ENCODE results near the gene ABLIM3.

Gene ABLIM3

DNA sequence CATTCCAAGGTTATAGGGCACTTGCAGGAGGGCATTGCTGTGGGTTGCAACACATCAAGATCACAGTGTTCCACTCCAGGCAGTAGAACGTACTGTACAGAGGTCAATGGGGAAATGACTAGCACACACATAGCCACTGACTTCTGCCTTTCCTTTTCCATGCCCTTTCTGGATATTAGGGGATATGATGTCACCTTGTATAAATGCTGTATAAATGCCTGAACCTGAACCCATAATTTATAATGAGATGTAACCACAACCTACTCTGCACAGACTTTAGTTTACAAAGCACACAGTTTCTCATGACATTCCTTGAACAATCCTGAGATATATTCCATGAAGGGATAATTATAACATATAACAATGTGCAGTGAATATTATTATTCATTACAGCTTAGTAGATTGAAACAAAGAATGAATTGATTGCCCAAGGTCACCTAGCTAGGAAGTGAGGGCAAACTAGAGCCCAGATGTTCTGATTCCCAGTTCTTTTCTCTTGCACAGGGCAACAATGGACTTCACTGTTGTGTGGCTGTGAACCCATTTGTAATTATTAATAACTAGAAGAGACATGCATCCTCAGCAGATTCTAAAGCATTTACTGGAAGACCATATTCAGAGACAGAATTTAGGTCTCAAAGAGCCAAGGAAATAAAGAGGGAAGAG is 5.6 kb upstream of the ABLIM3 start:
- TF ChIP-seq, protein P1, sequence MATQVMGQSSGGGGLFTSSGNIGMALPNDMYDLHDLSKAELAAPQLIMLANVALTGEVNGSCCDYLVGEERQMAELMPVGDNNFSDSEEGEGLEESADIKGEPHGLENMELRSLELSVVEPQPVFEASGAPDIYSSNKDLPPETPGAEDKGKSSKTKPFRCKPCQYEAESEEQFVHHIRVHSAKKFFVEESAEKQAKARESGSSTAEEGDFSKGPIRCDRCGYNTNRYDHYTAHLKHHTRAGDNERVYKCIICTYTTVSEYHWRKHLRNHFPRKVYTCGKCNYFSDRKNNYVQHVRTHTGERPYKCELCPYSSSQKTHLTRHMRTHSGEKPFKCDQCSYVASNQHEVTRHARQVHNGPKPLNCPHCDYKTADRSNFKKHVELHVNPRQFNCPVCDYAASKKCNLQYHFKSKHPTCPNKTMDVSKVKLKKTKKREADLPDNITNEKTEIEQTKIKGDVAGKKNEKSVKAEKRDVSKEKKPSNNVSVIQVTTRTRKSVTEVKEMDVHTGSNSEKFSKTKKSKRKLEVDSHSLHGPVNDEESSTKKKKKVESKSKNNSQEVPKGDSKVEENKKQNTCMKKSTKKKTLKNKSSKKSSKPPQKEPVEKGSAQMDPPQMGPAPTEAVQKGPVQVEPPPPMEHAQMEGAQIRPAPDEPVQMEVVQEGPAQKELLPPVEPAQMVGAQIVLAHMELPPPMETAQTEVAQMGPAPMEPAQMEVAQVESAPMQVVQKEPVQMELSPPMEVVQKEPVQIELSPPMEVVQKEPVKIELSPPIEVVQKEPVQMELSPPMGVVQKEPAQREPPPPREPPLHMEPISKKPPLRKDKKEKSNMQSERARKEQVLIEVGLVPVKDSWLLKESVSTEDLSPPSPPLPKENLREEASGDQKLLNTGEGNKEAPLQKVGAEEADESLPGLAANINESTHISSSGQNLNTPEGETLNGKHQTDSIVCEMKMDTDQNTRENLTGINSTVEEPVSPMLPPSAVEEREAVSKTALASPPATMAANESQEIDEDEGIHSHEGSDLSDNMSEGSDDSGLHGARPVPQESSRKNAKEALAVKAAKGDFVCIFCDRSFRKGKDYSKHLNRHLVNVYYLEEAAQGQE (IDR thresholded peaks at IDR 0.05; ENCODE audit: low read depth), result no peak
- TF ChIP-seq TCF12 (IDR thresholded peaks at IDR 0.05; ENCODE audit: low read depth), result no peak
- TF ChIP-seq, protein P2, sequence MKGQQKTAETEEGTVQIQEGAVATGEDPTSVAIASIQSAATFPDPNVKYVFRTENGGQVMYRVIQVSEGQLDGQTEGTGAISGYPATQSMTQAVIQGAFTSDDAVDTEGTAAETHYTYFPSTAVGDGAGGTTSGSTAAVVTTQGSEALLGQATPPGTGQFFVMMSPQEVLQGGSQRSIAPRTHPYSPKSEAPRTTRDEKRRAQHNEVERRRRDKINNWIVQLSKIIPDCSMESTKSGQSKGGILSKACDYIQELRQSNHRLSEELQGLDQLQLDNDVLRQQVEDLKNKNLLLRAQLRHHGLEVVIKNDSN (IDR thresholded peaks at IDR 0.05), result no peak
- TF ChIP-seq RAD21 (IDR thresholded peaks at IDR 0.05; ENCODE audit: low read depth), result no peak
- no peak for TF ChIP-seq TEAD4 (IDR thresholded peaks at IDR 0.05)
- no peak for TF ChIP-seq YY1 (IDR thresholded peaks at IDR 0.05; ENCODE audit: low read depth)

DNA sequence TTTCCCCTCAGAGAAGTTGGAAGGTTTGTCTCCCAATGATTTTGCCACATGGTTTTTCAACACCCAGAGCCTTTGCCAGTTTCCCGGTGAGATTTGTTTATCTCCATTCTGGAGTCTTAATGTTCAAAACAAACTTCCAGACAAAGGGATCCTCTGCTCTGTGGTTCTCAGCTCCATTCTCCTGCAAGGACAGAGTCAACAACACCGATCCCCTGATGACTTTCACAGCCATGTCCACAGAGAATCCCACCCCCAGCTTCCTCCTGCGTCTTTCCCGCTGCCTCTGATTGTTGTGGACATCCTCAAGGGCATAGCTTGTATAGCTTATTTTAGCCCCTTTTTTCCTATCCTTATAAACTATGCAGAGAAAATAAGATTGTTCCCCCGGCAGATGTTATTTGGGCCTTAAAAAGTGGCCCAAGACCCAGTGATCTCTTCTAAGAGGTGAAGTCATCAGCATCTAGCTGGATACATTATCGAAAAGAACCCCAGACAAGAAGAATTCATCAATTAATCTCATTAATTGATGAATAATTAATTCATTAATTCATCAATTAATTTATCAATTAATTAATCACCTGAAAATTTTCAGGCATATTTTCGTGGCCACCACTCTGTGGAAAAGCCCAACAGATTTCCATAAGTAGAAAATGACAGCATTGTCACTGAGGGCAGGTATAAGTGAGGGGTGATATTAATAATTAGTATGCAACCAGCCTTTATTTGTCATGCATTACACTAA is 2.9 kb upstream of the ABLIM3 start:
- TF ChIP-seq, protein P3, sequence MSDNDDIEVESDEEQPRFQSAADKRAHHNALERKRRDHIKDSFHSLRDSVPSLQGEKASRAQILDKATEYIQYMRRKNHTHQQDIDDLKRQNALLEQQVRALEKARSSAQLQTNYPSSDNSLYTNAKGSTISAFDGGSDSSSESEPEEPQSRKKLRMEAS (IDR thresholded peaks at IDR 0.05), result no peak
- TF ChIP-seq CREB1 (IDR thresholded peaks at IDR 0.05; ENCODE audit: low read depth), result no peak
- no peak for TF ChIP-seq RAD21 (IDR thresholded peaks at IDR 0.05; ENCODE audit: low read depth)
- no peak for TF ChIP-seq TAF1 (IDR thresholded peaks at IDR 0.05; ENCODE audit: low read depth)

DNA sequence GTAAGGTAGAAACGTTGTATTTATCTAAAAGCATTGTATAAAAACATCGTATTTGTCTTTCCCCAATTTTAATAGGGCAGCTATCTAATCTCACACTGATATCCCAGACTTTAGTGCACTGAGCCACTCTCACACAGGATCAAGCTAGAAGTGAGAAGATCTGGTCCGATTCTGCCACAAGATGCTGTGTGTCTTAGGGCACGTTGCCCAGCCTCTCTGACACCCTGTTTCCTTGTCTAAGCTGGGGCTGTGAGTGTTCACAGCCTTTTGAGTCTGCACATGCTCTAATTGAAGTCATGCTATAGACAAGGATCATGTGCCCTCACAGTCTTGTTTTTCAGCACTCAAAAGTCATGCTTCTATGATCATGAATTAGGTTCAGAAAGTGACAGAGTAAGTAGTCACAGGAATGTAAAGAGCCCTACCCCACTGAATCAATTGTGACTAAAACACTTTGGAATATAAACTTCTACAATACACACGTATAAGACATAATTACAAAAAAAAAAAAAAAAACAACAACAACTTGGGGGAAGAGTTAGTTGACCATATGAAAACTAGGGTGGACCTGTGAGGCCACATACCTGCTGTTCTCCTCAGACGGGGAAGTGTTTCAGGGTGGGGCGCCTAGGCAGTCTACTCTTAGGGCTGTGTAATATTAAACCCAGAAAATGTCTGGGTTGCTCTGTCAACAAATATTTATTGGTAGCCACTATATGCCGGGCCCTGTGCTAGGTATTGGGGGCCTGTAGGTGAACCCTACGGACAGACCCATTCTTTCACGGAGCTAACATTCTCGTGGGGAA is 893 bp upstream of the ABLIM3 start:
- TF ChIP-seq TAF1 (IDR thresholded peaks at IDR 0.05; ENCODE audit: low read depth), result no peak
- TF ChIP-seq CREB1 (IDR thresholded peaks at IDR 0.05; ENCODE audit: low read depth), result no peak

DNA sequence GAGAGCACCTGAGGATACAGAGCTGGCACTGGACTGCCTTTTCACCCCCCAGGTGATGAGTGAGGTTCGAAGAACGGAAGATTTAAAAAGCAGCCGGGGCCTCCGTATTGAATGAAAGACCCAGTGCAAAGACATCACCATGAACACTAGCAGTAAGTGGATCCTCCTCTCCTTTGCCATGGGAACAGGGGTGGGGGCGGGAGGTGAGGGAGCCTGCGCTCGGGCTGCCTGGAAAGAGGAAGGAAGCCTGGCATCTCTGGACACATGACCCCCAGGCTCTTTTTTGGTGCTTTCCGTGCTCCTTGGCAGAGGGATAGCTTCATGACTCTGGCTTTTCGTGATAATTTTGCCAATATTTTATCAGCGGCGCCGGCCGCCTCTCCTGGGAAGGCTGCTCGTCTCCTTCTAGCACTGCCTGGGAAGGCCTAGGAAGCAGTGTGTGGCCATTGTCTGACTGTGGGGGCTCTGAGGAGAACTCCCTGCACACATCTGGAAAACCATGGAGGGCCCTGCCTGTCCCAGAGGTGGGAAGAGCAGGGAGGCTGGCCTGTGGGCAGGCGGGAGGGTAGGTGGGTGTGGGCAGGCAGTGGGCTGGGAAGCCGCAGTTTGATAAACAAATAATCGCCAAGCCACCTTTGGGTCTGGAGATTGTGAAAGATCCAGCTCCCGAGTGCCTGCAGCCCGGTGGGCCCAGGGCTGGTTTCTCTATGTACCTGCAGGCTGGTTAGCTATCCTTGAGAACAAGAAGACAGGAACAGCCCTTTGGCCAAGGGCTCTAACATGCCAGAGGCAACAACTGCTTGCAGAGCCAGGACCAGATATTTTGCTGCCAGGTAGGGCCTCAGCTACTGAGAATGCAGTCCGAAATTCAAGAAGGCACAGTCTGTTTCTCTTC is 911 bp downstream of the ABLIM3 start:
- TF ChIP-seq YY1 (IDR thresholded peaks at IDR 0.05; ENCODE audit: low read depth), result no peak
- no peak for TF ChIP-seq TEAD4 (IDR thresholded peaks at IDR 0.05)
- no peak for TF ChIP-seq CREB1 (IDR thresholded peaks at IDR 0.05; ENCODE audit: low read depth)
- no peak for TF ChIP-seq CEBPB (IDR thresholded peaks at IDR 0.05)
- no peak for TF ChIP-seq ZBTB7A (IDR thresholded peaks at IDR 0.05; ENCODE audit: low read depth)
- TF ChIP-seq NFIC (IDR thresholded peaks at IDR 0.05), result no peak
- no peak for TF ChIP-seq EP300 (IDR thresholded peaks at IDR 0.05; ENCODE audit: borderline replicate concordance)
- no peak for TF ChIP-seq EGR1 (IDR thresholded peaks at IDR 0.05)
- TF ChIP-seq RAD21 (IDR thresholded peaks at IDR 0.05; ENCODE audit: low read depth), result no peak
- TF ChIP-seq TCF12 (IDR thresholded peaks at IDR 0.05; ENCODE audit: low read depth), result no peak
- TF ChIP-seq FOXM1 (IDR thresholded peaks at IDR 0.05; ENCODE audit: borderline replicate concordance, low read depth), result no peak
- TF ChIP-seq, protein P1 (IDR thresholded peaks at IDR 0.05; ENCODE audit: low read depth), result no peak
- no peak for TF ChIP-seq TAF1 (IDR thresholded peaks at IDR 0.05; ENCODE audit: low read depth)

DNA sequence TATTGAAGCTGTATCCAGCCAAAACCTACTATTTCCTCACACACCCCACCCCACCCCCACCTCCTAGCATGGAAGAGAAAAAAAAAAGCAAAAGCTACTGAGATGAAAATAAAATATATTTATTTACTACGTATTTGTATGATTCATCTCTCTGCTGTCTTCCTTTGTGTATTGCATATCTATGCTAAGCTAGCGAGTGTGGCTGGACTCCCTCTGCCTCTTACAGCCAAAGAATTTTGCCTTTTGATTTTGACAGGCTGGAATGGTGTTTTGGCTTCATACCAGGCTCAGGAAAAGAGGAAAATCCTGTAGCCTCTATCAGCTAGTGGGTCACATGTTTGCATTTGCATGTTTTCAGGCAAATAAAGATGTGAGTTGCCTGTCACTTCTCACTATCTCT is 2.2 kb downstream of the ABLIM3 start:
- TF ChIP-seq TAF1 (IDR thresholded peaks at IDR 0.05; ENCODE audit: low read depth) (no peak), YY1 (IDR thresholded peaks at IDR 0.05; ENCODE audit: low read depth) (no peak), TEAD4 (IDR thresholded peaks at IDR 0.05) (no peak), EGR1 (IDR thresholded peaks at IDR 0.05) (no peak), EP300 (IDR thresholded peaks at IDR 0.05; ENCODE audit: borderline replicate concordance) (no peak), CREB1 (IDR thresholded peaks at IDR 0.05; ENCODE audit: low read depth) (no peak)
- TF ChIP-seq, protein P3 (IDR thresholded peaks at IDR 0.05), result no peak
